Neutrophil (primary cell): ENCODE results near the gene COL6A2.

Experiments used
- H3K27ac ChIP-seq: fragments of 200-600 bp; sonication (generic); 2 replicates; pipeline ENCODE4 v1.5.1; 2016; ENCODE audit warnings: mild to moderate bottlenecking, moderate library complexity
- H3K27me3 ChIP-seq: fragments of 200-600 bp; sonication (generic); 2 replicates; pipeline ENCODE4 v1.6.0; 2016; ENCODE audit warnings: mild to moderate bottlenecking
- H3K36me3 ChIP-seq: fragments of 200-600 bp; sonication (generic); 2 replicates; pipeline ENCODE4 v1.5.1; 2017
- H3K4me1 ChIP-seq, 2 experiments: fragments of 200-600 bp in 1 of 2; sonication (generic) in 1 of 2; 1 replicate in 1 of 2; 2 replicates in 1 of 2; pipeline versions ENCODE4 v1.5.1 to v1.6.1; 2013 to 2016; ENCODE audit warnings: low read depth in 1 of 2, low read length in 1 of 2, mild to moderate bottlenecking in 1 of 2, moderate library complexity in 1 of 2; ENCODE audit not compliant: control insufficient read depth in 1 of 2, insufficient read depth in 1 of 2
- H3K4me3 ChIP-seq, 2 experiments: fragments of 200-600 bp in 1 of 2; sonication (generic) in 1 of 2; 1 replicate in 1 of 2; 2 replicates in 1 of 2; pipeline ENCODE4 v1.5.1; 2013 to 2016; ENCODE audit warnings: low read depth in 1 of 2, low read length in 1 of 2, mild to moderate bottlenecking in 1 of 2, moderate library complexity in 1 of 2
- H3K9me3 ChIP-seq: fragments of 200-600 bp; sonication (generic); 2 replicates; pipeline ENCODE4 v1.5.1; 2016
- CTCF ChIP-seq: fragments of 200-600 bp; sonication (generic); IDR thresholded peaks from 2 replicates; pipeline ENCODE4 v1.5.1; 2016; ENCODE audit warnings: antibody characterized with exemption

COL6A2 gene

GRCh38 chr21:46051379-46051770, 46.5 kb upstream of the COL6A2 start:
- H3K27ac ChIP-seq, result no peak overlapping the region
- no peaks in the 10 kb centered on the region for H3K36me3 ChIP-seq
- H3K4me1 ChIP-seq, result no peaks in the 10 kb centered on the region
- TF ChIP-seq CTCF, result no peak
- H3K4me3 ChIP-seq, result no peak overlapping the region
- peaks cover 10% of the 10 kb centered on the region for H3K27me3 ChIP-seq
- no peaks in the 10 kb centered on the region for H3K9me3 ChIP-seq

- H3K27me3 ChIP-seq, result peaks cover 17% of the 10 kb centered on the region
- H3K36me3 ChIP-seq, result no peaks in the 10 kb centered on the region
- no peak overlapping the region for H3K4me3 ChIP-seq
- H3K4me1 ChIP-seq, result no peaks in the 10 kb centered on the region
- no peaks in the 10 kb centered on the region for H3K9me3 ChIP-seq
- no peak overlapping the region for H3K27ac ChIP-seq
- TF ChIP-seq CTCF, result no peak
These were observed 45.9 kb upstream of the COL6A2 start for GRCh38 chr21:46051821-46052675.

- Histone ChIP-seq H3K4me3 (no peak overlapping the region), H3K4me1 (no peaks in the 10 kb centered on the region), H3K36me3 (no peaks in the 10 kb centered on the region), H3K27ac (no peak overlapping the region), H3K27me3 (peaks cover 26% of the 10 kb centered on the region), H3K9me3 (no peaks in the 10 kb centered on the region)
- TF ChIP-seq CTCF, result no peak
These were observed 44.9 kb upstream of the COL6A2 start for GRCh38 chr21:46052703-46053651.

GRCh38 chr21:46054031-46054430, 43.9 kb upstream of the COL6A2 start:
- Histone ChIP-seq H3K27me3 (peaks cover 36% of the 10 kb centered on the region), H3K4me3 (no peak overlapping the region), H3K27ac (no peak overlapping the region), H3K36me3 (no peaks in the 10 kb centered on the region), H3K4me1 (no peaks in the 10 kb centered on the region), H3K9me3 (no peaks in the 10 kb centered on the region)
- TF ChIP-seq CTCF, result no peak

- H3K9me3 ChIP-seq, result no peaks in the 10 kb centered on the region
- no peak overlapping the region for H3K27ac ChIP-seq
- H3K4me1 ChIP-seq, result no peaks in the 10 kb centered on the region
- no peak overlapping the region for H3K4me3 ChIP-seq
- no peaks in the 10 kb centered on the region for H3K36me3 ChIP-seq
- peaks cover 36% of the 10 kb centered on the region for H3K27me3 ChIP-seq
- TF ChIP-seq CTCF, result no peak
These were observed 43.4 kb upstream of the COL6A2 start for GRCh38 chr21:46054451-46054881.
